GM23338 (cell line): ENCODE data around the gene PAX3.

Experiments used
- CREB1 ChIP-seq: fragments of 250-450 bp; sonication (Bioruptor Pico); IDR thresholded peaks from 2 replicates; pipeline ENCODE4 v1.5.0; 2020; ENCODE audit warnings: low read depth, mild to moderate bottlenecking, moderate library complexity
- EZH2 ChIP-seq: fragments of 200-600 bp; sonication (generic); IDR thresholded peaks from one replicate; pipeline ENCODE4 v1.8.0; 2017; ENCODE audit warnings: antibody characterized with exemption, mild to moderate bottlenecking, low read depth; ENCODE audit not compliant: unreplicated experiment
- EZH2phosphoT487 ChIP-seq: fragments of 200-600 bp; sonication (generic); IDR thresholded peaks from one replicate; pipeline ENCODE4 v1.8.1; 2018; ENCODE audit warnings: antibody characterized with exemption; ENCODE audit not compliant: unreplicated experiment
- JUNB ChIP-seq: IDR thresholded peaks from one replicate; pipeline ENCODE4 v1.6.1; 2016; ENCODE audit warnings: antibody characterized with exemption; ENCODE audit not compliant: unreplicated experiment
- NANOG ChIP-seq: IDR thresholded peaks from 2 replicates; pipeline ENCODE4 v1.6.1; 2016; ENCODE audit warnings: antibody characterized with exemption, borderline replicate concordance
- POLR2AphosphoS5 ChIP-seq: IDR thresholded peaks from 2 replicates; pipeline ENCODE4 v1.6.1; 2016; ENCODE audit warnings: antibody characterized with exemption, low read depth
- STAT1 ChIP-seq: IDR thresholded peaks from one replicate; pipeline ENCODE4 v1.6.1; 2016; ENCODE audit warnings: antibody characterized with exemption; ENCODE audit not compliant: unreplicated experiment
- ZNF114 ChIP-seq: fragments of 250-450 bp; sonication (Bioruptor Pico); IDR thresholded peaks from 2 replicates; pipeline ENCODE4 v1.5.0; 2020; ENCODE audit warnings: mild to moderate bottlenecking, moderate library complexity
- TF ChIP-seq, protein P1 (sequence below), 2 experiments: fragments of 200-600 bp in 1 of 2; sonication (generic) in 1 of 2; conservative IDR thresholded peaks; 2 replicates each; pipeline versions ENCODE4 v1.5.1 to v1.6.1; 2016 to 2017; ENCODE audit warnings: antibody characterized with exemption in 2 of 2, low read depth in 2 of 2, mild to moderate bottlenecking in 2 of 2, moderate library complexity in 1 of 2
- TF ChIP-seq, protein P2 (sequence below): IDR thresholded peaks from one replicate; pipeline ENCODE4 v1.6.1; 2018; ENCODE audit warnings: antibody characterized with exemption; ENCODE audit not compliant: unreplicated experiment
- TF ChIP-seq, protein P3 (sequence below): fragments of 250-450 bp; sonication (Bioruptor Pico); IDR thresholded peaks from 2 replicates; pipeline ENCODE4 v1.5.0; 2020; ENCODE audit warnings: mild to moderate bottlenecking, moderate library complexity

DNA sequence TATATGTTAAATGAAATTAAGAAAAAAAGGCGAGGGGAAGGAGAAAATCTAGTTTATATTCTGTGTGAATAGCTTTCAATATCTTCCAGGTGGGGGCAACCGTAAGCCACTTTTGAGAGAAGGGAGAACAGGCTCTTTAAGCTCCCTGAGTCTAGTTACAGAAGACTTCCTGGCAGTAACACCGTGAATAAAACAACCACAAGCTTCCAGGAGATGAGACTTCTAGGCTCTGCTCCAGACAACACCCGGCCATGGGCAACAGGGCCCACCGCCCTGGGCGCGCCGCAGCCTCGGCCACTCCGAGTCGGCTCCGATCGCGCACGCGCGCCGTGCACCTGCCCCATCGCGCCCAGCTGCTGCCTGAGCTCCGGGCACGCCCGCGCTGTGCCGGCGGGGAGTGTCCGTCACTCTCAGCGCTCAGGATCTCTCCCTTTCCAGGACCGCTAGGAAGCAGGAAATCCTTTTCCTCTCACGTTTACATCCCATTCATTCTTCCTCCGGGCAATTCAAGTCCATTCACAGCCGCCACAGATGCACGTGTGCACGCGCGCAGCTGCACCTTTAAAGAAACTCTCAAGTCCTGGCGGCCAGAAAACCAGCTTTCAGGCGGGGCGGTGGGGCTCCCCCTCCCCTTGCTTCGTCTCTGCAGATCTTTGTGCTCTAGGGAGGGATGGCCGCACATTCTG, 19.4 kb upstream of the PAX3 start:
- TF ChIP-seq, protein P1, sequence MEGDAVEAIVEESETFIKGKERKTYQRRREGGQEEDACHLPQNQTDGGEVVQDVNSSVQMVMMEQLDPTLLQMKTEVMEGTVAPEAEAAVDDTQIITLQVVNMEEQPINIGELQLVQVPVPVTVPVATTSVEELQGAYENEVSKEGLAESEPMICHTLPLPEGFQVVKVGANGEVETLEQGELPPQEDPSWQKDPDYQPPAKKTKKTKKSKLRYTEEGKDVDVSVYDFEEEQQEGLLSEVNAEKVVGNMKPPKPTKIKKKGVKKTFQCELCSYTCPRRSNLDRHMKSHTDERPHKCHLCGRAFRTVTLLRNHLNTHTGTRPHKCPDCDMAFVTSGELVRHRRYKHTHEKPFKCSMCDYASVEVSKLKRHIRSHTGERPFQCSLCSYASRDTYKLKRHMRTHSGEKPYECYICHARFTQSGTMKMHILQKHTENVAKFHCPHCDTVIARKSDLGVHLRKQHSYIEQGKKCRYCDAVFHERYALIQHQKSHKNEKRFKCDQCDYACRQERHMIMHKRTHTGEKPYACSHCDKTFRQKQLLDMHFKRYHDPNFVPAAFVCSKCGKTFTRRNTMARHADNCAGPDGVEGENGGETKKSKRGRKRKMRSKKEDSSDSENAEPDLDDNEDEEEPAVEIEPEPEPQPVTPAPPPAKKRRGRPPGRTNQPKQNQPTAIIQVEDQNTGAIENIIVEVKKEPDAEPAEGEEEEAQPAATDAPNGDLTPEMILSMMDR (conservative IDR thresholded peaks at IDR 0.05; ENCODE audit: low read depth in 2 of 2): peak; percentile 26 to 55; a peak in 3 of 4 replicates
- peak; percentile 87 for TF ChIP-seq EZH2
- TF ChIP-seq, protein P2, sequence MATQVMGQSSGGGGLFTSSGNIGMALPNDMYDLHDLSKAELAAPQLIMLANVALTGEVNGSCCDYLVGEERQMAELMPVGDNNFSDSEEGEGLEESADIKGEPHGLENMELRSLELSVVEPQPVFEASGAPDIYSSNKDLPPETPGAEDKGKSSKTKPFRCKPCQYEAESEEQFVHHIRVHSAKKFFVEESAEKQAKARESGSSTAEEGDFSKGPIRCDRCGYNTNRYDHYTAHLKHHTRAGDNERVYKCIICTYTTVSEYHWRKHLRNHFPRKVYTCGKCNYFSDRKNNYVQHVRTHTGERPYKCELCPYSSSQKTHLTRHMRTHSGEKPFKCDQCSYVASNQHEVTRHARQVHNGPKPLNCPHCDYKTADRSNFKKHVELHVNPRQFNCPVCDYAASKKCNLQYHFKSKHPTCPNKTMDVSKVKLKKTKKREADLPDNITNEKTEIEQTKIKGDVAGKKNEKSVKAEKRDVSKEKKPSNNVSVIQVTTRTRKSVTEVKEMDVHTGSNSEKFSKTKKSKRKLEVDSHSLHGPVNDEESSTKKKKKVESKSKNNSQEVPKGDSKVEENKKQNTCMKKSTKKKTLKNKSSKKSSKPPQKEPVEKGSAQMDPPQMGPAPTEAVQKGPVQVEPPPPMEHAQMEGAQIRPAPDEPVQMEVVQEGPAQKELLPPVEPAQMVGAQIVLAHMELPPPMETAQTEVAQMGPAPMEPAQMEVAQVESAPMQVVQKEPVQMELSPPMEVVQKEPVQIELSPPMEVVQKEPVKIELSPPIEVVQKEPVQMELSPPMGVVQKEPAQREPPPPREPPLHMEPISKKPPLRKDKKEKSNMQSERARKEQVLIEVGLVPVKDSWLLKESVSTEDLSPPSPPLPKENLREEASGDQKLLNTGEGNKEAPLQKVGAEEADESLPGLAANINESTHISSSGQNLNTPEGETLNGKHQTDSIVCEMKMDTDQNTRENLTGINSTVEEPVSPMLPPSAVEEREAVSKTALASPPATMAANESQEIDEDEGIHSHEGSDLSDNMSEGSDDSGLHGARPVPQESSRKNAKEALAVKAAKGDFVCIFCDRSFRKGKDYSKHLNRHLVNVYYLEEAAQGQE: no peak
- TF ChIP-seq JUNB: no peak
- no peak for TF ChIP-seq POLR2AphosphoS5
- no peak for TF ChIP-seq NANOG
- TF ChIP-seq EZH2phosphoT487: no peak
- TF ChIP-seq ZNF114 (CRISPR knock-in tag): no peak
- TF ChIP-seq STAT1: no peak
- TF ChIP-seq CREB1 (CRISPR knock-in tag): no peak
- TF ChIP-seq, protein P3, sequence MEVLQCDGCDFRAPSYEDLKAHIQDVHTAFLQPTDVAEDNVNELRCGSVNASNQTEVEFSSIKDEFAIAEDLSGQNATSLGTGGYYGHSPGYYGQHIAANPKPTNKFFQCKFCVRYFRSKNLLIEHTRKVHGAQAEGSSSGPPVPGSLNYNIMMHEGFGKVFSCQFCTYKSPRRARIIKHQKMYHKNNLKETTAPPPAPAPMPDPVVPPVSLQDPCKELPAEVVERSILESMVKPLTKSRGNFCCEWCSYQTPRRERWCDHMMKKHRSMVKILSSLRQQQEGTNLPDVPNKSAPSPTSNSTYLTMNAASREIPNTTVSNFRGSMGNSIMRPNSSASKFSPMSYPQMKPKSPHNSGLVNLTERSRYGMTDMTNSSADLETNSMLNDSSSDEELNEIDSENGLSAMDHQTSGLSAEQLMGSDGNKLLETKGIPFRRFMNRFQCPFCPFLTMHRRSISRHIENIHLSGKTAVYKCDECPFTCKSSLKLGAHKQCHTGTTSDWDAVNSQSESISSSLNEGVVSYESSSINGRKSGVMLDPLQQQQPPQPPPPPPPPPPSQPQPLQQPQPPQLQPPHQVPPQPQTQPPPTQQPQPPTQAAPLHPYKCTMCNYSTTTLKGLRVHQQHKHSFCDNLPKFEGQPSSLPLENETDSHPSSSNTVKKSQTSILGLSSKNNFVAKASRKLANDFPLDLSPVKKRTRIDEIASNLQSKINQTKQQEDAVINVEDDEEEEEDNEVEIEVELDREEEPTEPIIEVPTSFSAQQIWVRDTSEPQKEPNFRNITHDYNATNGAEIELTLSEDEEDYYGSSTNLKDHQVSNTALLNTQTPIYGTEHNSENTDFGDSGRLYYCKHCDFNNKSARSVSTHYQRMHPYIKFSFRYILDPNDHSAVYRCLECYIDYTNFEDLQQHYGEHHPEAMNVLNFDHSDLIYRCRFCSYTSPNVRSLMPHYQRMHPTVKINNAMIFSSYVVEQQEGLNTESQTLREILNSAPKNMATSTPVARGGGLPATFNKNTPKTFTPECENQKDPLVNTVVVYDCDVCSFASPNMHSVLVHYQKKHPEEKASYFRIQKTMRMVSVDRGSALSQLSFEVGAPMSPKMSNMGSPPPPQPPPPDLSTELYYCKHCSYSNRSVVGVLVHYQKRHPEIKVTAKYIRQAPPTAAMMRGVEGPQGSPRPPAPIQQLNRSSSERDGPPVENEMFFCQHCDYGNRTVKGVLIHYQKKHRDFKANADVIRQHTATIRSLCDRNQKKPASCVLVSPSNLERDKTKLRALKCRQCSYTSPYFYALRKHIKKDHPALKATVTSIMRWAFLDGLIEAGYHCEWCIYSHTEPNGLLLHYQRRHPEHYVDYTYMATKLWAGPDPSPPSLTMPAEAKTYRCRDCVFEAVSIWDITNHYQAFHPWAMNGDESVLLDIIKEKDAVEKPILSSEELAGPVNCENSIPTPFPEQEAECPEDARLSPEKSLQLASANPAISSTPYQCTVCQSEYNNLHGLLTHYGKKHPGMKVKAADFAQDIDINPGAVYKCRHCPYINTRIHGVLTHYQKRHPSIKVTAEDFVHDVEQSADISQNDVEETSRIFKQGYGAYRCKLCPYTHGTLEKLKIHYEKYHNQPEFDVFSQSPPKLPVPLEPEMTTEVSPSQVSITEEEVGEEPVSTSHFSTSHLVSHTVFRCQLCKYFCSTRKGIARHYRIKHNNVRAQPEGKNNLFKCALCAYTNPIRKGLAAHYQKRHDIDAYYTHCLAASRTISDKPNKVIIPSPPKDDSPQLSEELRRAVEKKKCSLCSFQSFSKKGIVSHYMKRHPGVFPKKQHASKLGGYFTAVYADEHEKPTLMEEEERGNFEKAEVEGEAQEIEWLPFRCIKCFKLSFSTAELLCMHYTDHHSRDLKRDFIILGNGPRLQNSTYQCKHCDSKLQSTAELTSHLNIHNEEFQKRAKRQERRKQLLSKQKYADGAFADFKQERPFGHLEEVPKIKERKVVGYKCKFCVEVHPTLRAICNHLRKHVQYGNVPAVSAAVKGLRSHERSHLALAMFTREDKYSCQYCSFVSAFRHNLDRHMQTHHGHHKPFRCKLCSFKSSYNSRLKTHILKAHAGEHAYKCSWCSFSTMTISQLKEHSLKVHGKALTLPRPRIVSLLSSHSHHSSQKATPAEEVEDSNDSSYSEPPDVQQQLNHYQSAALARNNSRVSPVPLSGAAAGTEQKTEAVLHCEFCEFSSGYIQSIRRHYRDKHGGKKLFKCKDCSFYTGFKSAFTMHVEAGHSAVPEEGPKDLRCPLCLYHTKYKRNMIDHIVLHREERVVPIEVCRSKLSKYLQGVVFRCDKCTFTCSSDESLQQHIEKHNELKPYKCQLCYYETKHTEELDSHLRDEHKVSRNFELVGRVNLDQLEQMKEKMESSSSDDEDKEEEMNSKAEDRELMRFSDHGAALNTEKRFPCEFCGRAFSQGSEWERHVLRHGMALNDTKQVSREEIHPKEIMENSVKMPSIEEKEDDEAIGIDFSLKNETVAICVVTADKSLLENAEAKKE: no peak
